ENCODE data around the gene PPFIBP2. TPM values are rescaled to one million over a fixed set of nuclear protein-coding genes. Genes with fewer than 3 reads are reported as not detected.

The PPFIBP2 gene
- polyA plus RNA-seq, 2 donors = 27.4 to 32.1 TPM

DNA sequence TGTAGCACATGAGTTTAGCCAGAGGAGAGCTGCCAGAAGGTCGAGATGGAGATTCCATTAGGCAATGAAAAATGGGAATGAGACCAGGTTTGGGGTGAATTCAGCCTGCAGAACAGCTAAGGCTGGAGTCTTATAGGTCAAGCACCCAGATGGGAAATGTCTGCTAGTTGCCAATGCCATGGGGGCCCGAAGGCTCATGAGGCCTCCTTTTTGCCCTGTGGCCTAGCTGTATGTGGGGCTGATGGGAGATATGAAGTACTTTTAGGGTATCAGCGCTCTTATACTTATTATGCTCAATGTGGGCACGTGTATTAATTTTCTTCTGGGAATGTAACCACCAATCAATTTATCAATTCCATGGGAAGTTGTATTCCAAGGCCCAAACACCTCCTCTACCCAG, 8.7 kb downstream of the PPFIBP2 start:
- Histone ChIP-seq H3K36me3 (ENCODE audit: control insufficient read depth in 2 of 2, insufficient read depth in 2 of 2, low read length in 1 of 2) (no peaks in the 10 kb centered on the region), H3K4me1 (ENCODE audit: control insufficient read depth in 2 of 2, insufficient read depth in 2 of 2, low read length in 1 of 2) (peaks cover 0 to 7% of the 10 kb centered on the region in 2 donors), H3K4me3 (ENCODE audit: low read depth in 1 of 2, low read length in 2 of 2) (no peak overlapping the region), H3K27me3 (ENCODE audit: control insufficient read depth in 1 of 2, insufficient read depth in 2 of 2, low read length in 2 of 2) (no peaks in the 10 kb centered on the region), H3K27ac (ENCODE audit: low read depth in 2 of 2, low read length in 1 of 2) (no peak overlapping the region), H3K9me3 (ENCODE audit: control insufficient read depth in 2 of 2, insufficient read depth in 1 of 2, low read depth in 1 of 2, low read length in 1 of 2) (no peaks in the 10 kb centered on the region)
- whole genome bisulfite sequencing, 2 donors = 93 to 95% methylated on average over 4 of the region's 4 CpGs

DNA sequence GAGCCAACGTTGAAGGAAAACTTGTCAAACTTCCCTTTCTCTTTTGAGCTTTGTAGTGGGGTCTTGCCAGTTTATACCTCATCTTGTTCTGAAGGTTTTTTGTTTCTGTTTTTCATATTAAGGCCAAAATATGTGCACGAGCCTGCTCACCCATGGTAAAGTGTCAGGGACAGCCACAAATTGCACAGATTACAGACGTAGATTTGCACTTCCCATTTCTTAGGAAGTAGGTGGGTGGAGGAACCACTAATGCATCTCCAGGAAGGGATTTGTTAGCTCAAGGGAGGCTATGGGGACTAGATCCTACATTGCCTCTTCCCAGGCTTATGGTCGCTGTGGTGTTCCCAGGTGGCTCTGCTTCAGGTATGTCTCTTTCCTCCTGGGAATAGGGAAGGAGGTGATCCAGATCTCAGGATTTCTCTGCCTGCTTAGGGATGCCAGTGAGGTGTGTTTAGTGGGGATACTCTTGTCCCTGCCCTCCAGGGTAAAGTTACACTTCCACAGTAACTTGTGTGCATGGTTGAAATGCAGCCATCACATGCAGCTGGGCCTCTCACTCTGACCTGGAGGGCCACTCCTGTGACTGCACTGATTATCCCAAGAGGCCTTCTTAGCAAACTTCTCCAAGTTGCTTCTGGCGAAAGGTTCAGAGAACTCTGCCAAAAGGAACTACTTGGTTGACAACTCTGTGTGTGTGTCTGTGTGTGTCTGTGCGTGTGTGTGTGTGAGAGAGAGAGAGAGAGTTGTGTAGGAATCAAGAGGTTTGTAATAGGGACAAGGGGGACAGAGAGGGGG, 9.8 kb downstream of the PPFIBP2 start:
- 67 to 72% methylated on average over 6 of the region's 6 CpGs for WGBS, 2 donors
- Histone ChIP-seq H3K27me3 (ENCODE audit: control insufficient read depth in 1 of 2, insufficient read depth in 2 of 2, low read length in 2 of 2) (no peaks in the 10 kb centered on the region), H3K4me3 (ENCODE audit: low read depth in 1 of 2, low read length in 2 of 2) (no peak overlapping the region), H3K9me3 (ENCODE audit: control insufficient read depth in 2 of 2, insufficient read depth in 1 of 2, low read depth in 1 of 2, low read length in 1 of 2) (no peaks in the 10 kb centered on the region), H3K4me1 (ENCODE audit: control insufficient read depth in 2 of 2, insufficient read depth in 2 of 2, low read length in 1 of 2) (peaks cover 0 to 10% of the 10 kb centered on the region in 2 donors), H3K36me3 (ENCODE audit: control insufficient read depth in 2 of 2, insufficient read depth in 2 of 2, low read length in 1 of 2) (no peaks in the 10 kb centered on the region), H3K27ac (ENCODE audit: low read depth in 2 of 2, low read length in 1 of 2) (no peak overlapping the region)

DNA sequence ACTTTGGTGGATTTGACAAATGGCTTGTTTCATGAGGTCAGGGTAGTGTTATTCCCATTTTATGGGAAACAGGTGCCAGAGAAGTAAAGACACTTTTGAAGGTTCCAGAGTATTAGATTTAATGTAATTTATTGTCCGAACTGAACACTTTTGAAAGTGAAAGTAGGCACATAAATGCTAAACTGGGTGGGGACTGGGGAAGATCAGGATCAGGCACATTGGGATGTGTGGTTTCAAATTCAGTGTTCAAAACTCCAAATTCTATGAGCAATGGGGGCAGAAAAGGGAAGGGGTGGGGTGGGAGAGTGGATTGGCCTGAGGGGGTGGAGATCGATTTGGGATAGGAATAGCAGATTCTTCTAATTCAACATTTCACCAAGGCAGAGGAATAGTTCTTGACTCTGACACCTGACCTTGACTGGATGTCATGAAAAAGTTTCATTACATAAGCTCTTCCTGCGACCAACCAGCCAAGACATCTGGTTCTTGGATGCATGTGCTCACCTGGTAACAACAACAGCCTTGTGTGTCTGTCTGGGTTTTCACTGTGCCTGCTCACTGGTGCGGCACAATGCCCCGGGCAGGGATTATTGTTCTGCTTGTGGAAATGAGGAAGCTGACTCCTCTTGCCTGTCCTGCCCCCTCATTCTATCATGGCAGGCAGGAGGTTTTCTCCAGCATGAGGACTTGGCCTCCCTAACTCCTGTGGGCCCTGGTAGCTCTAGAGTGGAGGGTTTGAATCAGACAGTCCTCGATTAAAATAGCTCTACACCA, 10.8 kb downstream of the PPFIBP2 start:
- Histone ChIP-seq H3K4me3 (ENCODE audit: low read depth in 1 of 2, low read length in 2 of 2) (no peak overlapping the region), H3K9me3 (ENCODE audit: control insufficient read depth in 2 of 2, insufficient read depth in 1 of 2, low read depth in 1 of 2, low read length in 1 of 2) (no peaks in the 10 kb centered on the region), H3K36me3 (ENCODE audit: control insufficient read depth in 2 of 2, insufficient read depth in 2 of 2, low read length in 1 of 2) (no peaks in the 10 kb centered on the region), H3K27me3 (ENCODE audit: control insufficient read depth in 1 of 2, insufficient read depth in 2 of 2, low read length in 2 of 2) (no peaks in the 10 kb centered on the region), H3K4me1 (ENCODE audit: control insufficient read depth in 2 of 2, insufficient read depth in 2 of 2, low read length in 1 of 2) (peaks cover 0 to 11% of the 10 kb centered on the region in 2 donors), H3K27ac (ENCODE audit: low read depth in 2 of 2, low read length in 1 of 2) (no peak overlapping the region)
- WGBS, 2 donors = 56 to 61% methylated on average over 6 of the region's 6 CpGs

DNA sequence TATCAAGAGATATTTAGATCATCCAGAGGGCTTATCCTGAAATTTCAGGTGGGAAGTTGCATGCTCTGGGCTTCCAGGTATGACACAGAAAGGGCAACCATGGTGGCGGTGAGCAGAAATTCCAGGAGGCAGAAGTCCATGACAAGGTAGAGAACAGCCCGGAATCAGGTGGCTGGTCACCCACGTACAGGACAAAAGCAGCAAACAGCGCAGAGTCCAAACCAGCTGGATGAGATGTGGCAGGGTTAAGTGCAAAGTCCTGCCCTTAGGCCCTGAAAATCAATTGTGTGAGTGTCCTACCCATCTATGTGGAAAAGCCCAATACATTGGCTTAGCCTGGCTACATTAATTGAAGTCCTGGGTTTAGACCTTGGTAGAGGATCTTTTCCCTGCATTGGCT, 11.6 kb downstream of the PPFIBP2 start:
- H3K9me3 ChIP-seq (ENCODE audit: control insufficient read depth in 2 of 2, insufficient read depth in 1 of 2, low read depth in 1 of 2, low read length in 1 of 2) = no peaks in the 10 kb centered on the region
- 90 to 97% methylated on average over 4 of the region's 4 CpGs for WGBS, 2 donors
- H3K27ac ChIP-seq (ENCODE audit: low read depth in 2 of 2, low read length in 1 of 2) = no peak overlapping the region
- H3K36me3 ChIP-seq (ENCODE audit: control insufficient read depth in 2 of 2, insufficient read depth in 2 of 2, low read length in 1 of 2) = no peaks in the 10 kb centered on the region
- H3K27me3 ChIP-seq (ENCODE audit: control insufficient read depth in 1 of 2, insufficient read depth in 2 of 2, low read length in 2 of 2) = no peaks in the 10 kb centered on the region
- no peak overlapping the region for H3K4me3 ChIP-seq (ENCODE audit: low read depth in 1 of 2, low read length in 2 of 2)
- H3K4me1 ChIP-seq (ENCODE audit: control insufficient read depth in 2 of 2, insufficient read depth in 2 of 2, low read length in 1 of 2) = peaks cover 0 to 15% of the 10 kb centered on the region in 2 donors

DNA sequence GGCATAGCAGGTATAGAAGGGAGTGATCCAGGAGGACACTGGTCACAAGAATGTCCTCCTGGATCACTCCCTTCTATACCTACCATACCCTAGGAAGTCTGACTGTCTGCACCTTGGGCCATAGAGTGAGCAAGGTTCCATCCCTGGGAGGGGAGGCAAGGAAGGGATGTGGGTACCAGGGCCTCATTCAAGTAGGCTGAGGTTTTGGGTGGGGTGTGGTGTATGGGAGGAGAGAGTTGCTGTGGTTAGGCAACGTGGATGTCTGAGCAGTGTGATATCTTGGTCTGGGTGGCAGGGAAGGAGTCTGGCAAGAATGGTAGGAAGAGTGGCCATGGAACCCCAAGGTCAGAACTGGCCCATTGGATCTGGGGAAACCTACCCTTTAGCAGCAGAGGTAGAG, 13.2 kb downstream of the PPFIBP2 start:
- Histone ChIP-seq H3K9me3 (ENCODE audit: control insufficient read depth in 2 of 2, insufficient read depth in 1 of 2, low read depth in 1 of 2, low read length in 1 of 2) (no peaks in the 10 kb centered on the region), H3K4me3 (ENCODE audit: low read depth in 1 of 2, low read length in 2 of 2) (no peak overlapping the region), H3K27ac (ENCODE audit: low read depth in 2 of 2, low read length in 1 of 2) (no peak overlapping the region), H3K4me1 (ENCODE audit: control insufficient read depth in 2 of 2, insufficient read depth in 2 of 2, low read length in 1 of 2) (peaks cover 5 to 18% of the 10 kb centered on the region in 2 donors), H3K36me3 (ENCODE audit: control insufficient read depth in 2 of 2, insufficient read depth in 2 of 2, low read length in 1 of 2) (no peaks in the 10 kb centered on the region), H3K27me3 (ENCODE audit: control insufficient read depth in 1 of 2, insufficient read depth in 2 of 2, low read length in 2 of 2) (no peaks in the 10 kb centered on the region)
- WGBS, 2 donors = 56 to 57% methylated on average over 1 of the region's 1 CpG

DNA sequence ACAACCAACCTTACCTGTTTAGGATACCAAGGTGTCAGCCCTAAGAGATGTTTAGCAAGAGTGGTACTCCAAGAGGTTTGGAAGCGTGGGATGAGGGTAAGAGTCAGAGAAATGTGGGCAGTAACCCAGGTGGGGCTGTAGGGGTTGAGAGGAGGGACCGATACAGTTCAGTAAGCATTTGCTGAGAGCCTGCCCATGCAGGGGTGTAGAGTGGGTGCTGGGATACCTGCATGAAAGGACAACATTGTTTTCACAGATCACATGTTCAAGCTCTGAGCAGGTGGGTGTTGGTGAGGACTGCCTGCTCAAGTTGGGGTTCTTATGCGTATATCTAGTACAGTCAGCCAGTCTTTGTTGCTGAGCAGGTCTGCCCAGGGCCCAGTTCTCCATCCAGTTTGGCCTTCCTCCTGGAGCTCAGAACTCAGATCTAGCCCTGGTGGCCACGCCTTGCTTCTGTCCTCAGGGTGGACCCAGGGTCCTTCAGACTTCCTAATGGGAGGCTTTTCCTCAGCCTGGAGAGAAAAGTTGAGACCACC, 14.8 kb downstream of the PPFIBP2 start:
- Histone ChIP-seq H3K27ac (ENCODE audit: low read depth in 2 of 2, low read length in 1 of 2) (peak overlapping the region in 1 of 2 donors; percentile 43), H3K36me3 (ENCODE audit: control insufficient read depth in 2 of 2, insufficient read depth in 2 of 2, low read length in 1 of 2) (peaks cover 0 to 3% of the 10 kb centered on the region in 2 donors), H3K9me3 (ENCODE audit: control insufficient read depth in 2 of 2, insufficient read depth in 1 of 2, low read depth in 1 of 2, low read length in 1 of 2) (no peaks in the 10 kb centered on the region), H3K4me3 (ENCODE audit: low read depth in 1 of 2, low read length in 2 of 2) (no peak overlapping the region), H3K4me1 (ENCODE audit: control insufficient read depth in 2 of 2, insufficient read depth in 2 of 2, low read length in 1 of 2) (peaks cover 8 to 19% of the 10 kb centered on the region in 2 donors), H3K27me3 (ENCODE audit: control insufficient read depth in 1 of 2, insufficient read depth in 2 of 2, low read length in 2 of 2) (no peaks in the 10 kb centered on the region)
- WGBS, 2 donors = 85 to 90% methylated on average over 4 of the region's 4 CpGs

DNA sequence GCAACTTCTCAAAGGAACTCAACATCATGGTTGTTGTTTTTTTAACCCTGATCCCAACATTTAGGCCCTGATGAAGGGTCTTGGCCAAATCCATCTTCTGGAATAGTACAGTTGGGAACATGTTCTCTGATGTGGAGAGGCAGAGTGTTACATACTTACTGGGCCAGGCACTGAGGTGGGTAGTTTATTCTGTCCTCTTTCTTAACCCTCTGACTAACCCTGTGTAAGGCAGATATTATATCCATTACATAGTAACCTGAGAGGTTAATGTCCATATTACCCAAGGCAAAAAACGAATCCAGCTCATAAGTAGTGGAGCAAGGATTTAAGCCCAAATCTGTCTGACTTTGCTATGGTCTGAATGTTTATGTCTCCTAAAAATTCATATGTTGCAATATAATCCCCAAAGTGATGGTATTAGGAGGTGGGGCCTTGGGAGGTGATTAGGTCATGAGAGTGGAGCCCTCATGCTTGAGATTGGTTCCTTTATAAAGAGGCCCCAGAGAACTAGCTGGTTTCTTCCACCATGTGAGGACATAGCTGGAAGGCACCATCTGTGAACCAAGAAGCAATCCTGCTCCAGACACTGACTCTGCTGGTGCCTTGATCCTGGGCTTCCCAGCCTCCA, 16.3 kb downstream of the PPFIBP2 start:
- no peak overlapping the region for H3K4me3 ChIP-seq (ENCODE audit: low read depth in 1 of 2, low read length in 2 of 2)
- H3K36me3 ChIP-seq (ENCODE audit: control insufficient read depth in 2 of 2, insufficient read depth in 2 of 2, low read length in 1 of 2) = peaks cover 0 to 3% of the 10 kb centered on the region in 2 donors
- no peaks in the 10 kb centered on the region for H3K9me3 ChIP-seq (ENCODE audit: control insufficient read depth in 2 of 2, insufficient read depth in 1 of 2, low read depth in 1 of 2, low read length in 1 of 2)
- H3K27me3 ChIP-seq (ENCODE audit: control insufficient read depth in 1 of 2, insufficient read depth in 2 of 2, low read length in 2 of 2) = no peaks in the 10 kb centered on the region
- H3K4me1 ChIP-seq (ENCODE audit: control insufficient read depth in 2 of 2, insufficient read depth in 2 of 2, low read length in 1 of 2) = peaks cover 8 to 16% of the 10 kb centered on the region in 2 donors
- no peak overlapping the region for H3K27ac ChIP-seq (ENCODE audit: low read depth in 2 of 2, low read length in 1 of 2)
- 70 to 82% methylated on average over 1 of the region's 1 CpG for WGBS, 2 donors

DNA sequence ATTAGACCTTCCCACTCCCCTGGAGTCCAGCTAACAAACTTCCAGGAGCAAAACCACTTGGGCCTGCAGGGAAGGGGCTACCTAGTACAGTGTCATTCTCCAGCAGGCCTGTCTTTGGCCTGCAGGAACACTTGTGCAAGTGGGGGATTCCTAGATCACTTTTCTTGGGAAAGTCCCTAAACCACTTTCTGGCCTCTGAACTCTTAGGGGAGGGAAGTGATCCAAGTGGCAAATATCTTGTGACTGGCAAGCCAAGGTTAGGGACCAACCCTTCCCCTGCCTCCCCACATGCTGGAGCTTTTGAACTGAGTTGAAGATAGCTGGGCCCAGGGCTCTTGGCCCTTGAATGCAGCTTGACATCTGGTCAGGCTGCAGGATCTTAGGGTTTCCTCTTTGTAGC, 17.2 kb downstream of the PPFIBP2 start:
- no peak overlapping the region for H3K4me3 ChIP-seq (ENCODE audit: low read depth in 1 of 2, low read length in 2 of 2)
- H3K9me3 ChIP-seq (ENCODE audit: control insufficient read depth in 2 of 2, insufficient read depth in 1 of 2, low read depth in 1 of 2, low read length in 1 of 2) = no peaks in the 10 kb centered on the region
- peaks cover 0 to 3% of the 10 kb centered on the region in 2 donors for H3K36me3 ChIP-seq (ENCODE audit: control insufficient read depth in 2 of 2, insufficient read depth in 2 of 2, low read length in 1 of 2)
- H3K27ac ChIP-seq (ENCODE audit: low read depth in 2 of 2, low read length in 1 of 2) = no peak overlapping the region
- no peaks in the 10 kb centered on the region for H3K27me3 ChIP-seq (ENCODE audit: control insufficient read depth in 1 of 2, insufficient read depth in 2 of 2, low read length in 2 of 2)
- peaks cover 8 to 16% of the 10 kb centered on the region in 2 donors for H3K4me1 ChIP-seq (ENCODE audit: control insufficient read depth in 2 of 2, insufficient read depth in 2 of 2, low read length in 1 of 2)

DNA sequence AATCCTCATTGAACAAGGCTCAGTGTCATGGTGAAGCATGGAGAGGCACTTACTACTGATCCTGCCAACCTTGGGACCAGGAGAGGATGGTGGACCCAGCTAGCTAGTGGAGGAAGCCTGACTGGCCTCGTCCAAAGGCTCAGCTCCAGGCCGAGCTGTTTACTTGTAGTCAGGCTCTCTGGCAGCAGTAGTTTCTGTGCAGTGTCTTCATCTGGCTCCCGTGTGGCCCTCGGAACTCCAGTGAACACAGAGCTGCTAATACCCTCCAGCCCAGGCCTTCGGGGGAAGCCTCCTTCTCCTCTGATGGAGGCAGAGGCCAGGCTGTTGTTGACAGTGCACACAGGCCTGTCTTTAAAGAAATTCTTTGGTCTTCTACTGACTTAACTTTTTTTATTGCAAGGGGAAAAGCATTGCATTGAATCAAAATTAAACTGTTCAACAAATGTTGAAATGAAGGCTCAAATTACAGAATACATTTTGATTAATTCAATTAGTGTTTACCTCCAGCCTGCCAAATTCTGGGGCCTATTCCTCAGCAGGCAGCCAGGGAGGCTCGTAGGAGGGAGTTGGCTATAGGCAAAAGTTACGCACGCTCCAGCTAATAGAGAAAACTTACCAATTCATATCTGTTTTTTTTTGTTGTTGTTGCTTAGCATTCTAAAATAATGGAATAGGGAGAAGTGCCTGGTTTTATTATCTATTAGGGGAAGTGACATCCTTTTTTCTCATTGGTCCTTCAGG, 18.8 kb downstream of the PPFIBP2 start:
- Histone ChIP-seq H3K27ac (ENCODE audit: low read depth in 2 of 2, low read length in 1 of 2) (no peak overlapping the region), H3K27me3 (ENCODE audit: control insufficient read depth in 1 of 2, insufficient read depth in 2 of 2, low read length in 2 of 2) (no peaks in the 10 kb centered on the region), H3K9me3 (ENCODE audit: control insufficient read depth in 2 of 2, insufficient read depth in 1 of 2, low read depth in 1 of 2, low read length in 1 of 2) (no peaks in the 10 kb centered on the region), H3K4me1 (ENCODE audit: control insufficient read depth in 2 of 2, insufficient read depth in 2 of 2, low read length in 1 of 2) (peaks cover 8 to 15% of the 10 kb centered on the region in 2 donors), H3K4me3 (ENCODE audit: low read depth in 1 of 2, low read length in 2 of 2) (no peak overlapping the region), H3K36me3 (ENCODE audit: control insufficient read depth in 2 of 2, insufficient read depth in 2 of 2, low read length in 1 of 2) (peaks cover 0 to 3% of the 10 kb centered on the region in 2 donors)
- 78 to 79% methylated on average over 8 of the region's 8 CpGs for WGBS, 2 donors
